Measurements from ENCODE around the gene UBQLN3.

Gene UBQLN3

DNA sequence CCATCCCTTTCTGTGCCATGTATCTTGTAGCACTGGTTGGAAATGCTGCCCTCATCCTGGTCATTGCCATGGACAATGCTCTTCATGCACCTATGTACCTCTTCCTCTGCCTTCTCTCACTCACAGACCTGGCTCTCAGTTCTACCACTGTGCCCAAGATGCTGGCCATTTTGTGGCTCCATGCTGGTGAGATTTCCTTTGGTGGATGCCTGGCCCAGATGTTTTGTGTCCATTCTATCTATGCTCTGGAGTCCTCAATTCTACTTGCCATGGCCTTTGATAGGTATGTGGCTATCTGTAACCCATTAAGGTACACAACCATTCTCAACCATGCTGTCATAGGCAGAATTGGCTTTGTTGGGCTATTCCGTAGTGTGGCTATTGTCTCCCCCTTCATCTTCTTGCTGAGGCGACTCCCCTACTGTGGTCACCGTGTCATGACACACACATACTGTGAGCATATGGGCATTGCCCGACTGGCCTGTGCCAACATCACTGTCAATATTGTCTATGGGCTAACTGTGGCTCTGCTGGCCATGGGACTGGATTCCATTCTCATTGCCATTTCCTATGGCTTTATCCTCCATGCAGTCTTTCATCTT is 20.9 kb downstream of the UBQLN3 start:
- H3K79me2 ChIP-seq (ENCODE audit: low read length), result no peaks in the 10 kb centered on the region
- TF ChIP-seq, protein P1, sequence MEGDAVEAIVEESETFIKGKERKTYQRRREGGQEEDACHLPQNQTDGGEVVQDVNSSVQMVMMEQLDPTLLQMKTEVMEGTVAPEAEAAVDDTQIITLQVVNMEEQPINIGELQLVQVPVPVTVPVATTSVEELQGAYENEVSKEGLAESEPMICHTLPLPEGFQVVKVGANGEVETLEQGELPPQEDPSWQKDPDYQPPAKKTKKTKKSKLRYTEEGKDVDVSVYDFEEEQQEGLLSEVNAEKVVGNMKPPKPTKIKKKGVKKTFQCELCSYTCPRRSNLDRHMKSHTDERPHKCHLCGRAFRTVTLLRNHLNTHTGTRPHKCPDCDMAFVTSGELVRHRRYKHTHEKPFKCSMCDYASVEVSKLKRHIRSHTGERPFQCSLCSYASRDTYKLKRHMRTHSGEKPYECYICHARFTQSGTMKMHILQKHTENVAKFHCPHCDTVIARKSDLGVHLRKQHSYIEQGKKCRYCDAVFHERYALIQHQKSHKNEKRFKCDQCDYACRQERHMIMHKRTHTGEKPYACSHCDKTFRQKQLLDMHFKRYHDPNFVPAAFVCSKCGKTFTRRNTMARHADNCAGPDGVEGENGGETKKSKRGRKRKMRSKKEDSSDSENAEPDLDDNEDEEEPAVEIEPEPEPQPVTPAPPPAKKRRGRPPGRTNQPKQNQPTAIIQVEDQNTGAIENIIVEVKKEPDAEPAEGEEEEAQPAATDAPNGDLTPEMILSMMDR (IDR thresholded peaks at IDR 0.05; ENCODE audit: low read length), result no peak
- TF ChIP-seq EZH2phosphoT487 (IDR thresholded peaks at IDR 0.05; ENCODE audit: low read length), result no peak
- no peaks in the 10 kb centered on the region for H3K4me1 ChIP-seq (ENCODE audit: low read length)
- H4K20me1 ChIP-seq (ENCODE audit: insufficient read depth, low read length), result no peaks in the 10 kb centered on the region
- no peaks in the 10 kb centered on the region for H3K9me3 ChIP-seq (replicated peaks; ENCODE audit: insufficient read depth, low read length)
- H2AFZ ChIP-seq (ENCODE audit: low read length), result no peak overlapping the region
- no peak overlapping the region for H3K4me2 ChIP-seq (ENCODE audit: low read depth, low read length)
- H3F3A ChIP-seq (ENCODE audit: insufficient read depth, low read length), result no peaks in the 10 kb centered on the region
- no peak for DNase-seq
- no peak overlapping the region for H3K4me3 ChIP-seq (ENCODE audit: low read length)
- no peak overlapping the region for H3K27ac ChIP-seq (ENCODE audit: low read length)
- H3K9ac ChIP-seq (ENCODE audit: low read length), result no peak overlapping the region
- no peaks in the 10 kb centered on the region for H3K9me2 ChIP-seq (replicated peaks; ENCODE audit: insufficient read depth, low read length)
- no peaks in the 10 kb centered on the region for H3K36me3 ChIP-seq (replicated peaks; ENCODE audit: insufficient read depth, low read length)
- no peaks in the 10 kb centered on the region for H3K27me3 ChIP-seq (replicated peaks; ENCODE audit: insufficient read depth, low read length)

DNA sequence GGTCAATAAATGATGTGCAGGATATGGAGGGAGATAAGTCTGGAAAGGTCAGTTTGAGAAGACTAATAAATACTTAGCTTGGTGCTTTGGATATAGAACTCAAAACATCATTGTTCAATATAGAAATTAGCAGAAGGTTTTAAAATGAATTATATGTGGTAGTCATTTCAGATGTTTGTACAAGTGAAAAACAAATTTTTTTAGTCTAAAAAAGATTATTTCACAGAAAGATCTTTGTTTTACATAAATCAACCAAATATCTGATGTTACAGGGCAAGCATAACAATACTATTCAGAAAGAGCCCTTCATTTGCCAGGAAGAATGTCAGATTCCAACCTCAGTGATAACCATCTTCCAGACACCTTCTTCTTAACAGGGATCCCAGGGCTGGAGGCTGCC is 21.4 kb downstream of the UBQLN3 start, which contains the start of gene OR52D1:
Gene OR52D1 (plus strand): TSS at position 301 of the 400 bp plus-strand sequence. CDS start 22 bp downstream, at position 323.
- no peaks in the 10 kb centered on the region for H3K79me2 ChIP-seq (ENCODE audit: low read length)

DNA sequence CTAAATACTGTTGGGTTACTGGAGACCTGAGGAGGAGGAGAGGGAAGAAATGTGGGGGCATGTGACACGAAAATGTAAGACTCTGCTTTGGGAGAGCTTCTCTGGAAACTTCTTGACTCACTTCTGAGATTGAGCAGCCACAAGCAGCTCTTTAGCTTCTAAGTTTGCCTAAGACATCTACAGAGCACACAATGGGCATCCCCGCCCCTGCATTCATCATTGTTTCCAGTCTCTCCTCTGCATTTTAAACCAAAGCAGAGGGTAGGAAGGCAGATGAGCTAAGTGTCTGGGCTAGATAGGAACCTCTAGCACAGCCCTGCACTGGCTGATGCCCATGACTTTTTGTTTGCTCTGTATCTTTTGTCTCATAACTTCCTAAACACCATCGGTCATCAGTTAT is 23.3 kb downstream of the UBQLN3 start:
- TF ChIP-seq, protein P1 (IDR thresholded peaks at IDR 0.05; ENCODE audit: low read length), result no peak
- TF ChIP-seq EZH2 (optimal IDR thresholded peaks at IDR 0.05; ENCODE audit: low read depth, low read length) (no peak), EZH2phosphoT487 (IDR thresholded peaks at IDR 0.05; ENCODE audit: low read length) (no peak)
- H3K79me2 ChIP-seq (ENCODE audit: low read length), result no peaks in the 10 kb centered on the region
- no peak overlapping the region for H3K27ac ChIP-seq (ENCODE audit: low read length)
- H3K4me3 ChIP-seq (ENCODE audit: low read length), result no peak overlapping the region
- no peaks in the 10 kb centered on the region for H3F3A ChIP-seq (ENCODE audit: insufficient read depth, low read length)
- H3K4me1 ChIP-seq (ENCODE audit: low read length), result no peaks in the 10 kb centered on the region
- no peaks in the 10 kb centered on the region for H3K9me2 ChIP-seq (replicated peaks; ENCODE audit: insufficient read depth, low read length)
- H3K9me3 ChIP-seq (replicated peaks; ENCODE audit: insufficient read depth, low read length), result no peaks in the 10 kb centered on the region
- no peaks in the 10 kb centered on the region for H3K36me3 ChIP-seq (replicated peaks; ENCODE audit: insufficient read depth, low read length)
- no peak for DNase-seq
- H3K9ac ChIP-seq (ENCODE audit: low read length), result no peak overlapping the region
- H2AFZ ChIP-seq (ENCODE audit: low read length), result no peak overlapping the region
- no peak overlapping the region for H3K4me2 ChIP-seq (ENCODE audit: low read depth, low read length)
- H4K20me1 ChIP-seq (ENCODE audit: insufficient read depth, low read length), result no peaks in the 10 kb centered on the region
- no peaks in the 10 kb centered on the region for H3K27me3 ChIP-seq (replicated peaks; ENCODE audit: insufficient read depth, low read length)

More for the DNA sequence above, 21.4 kb downstream of the UBQLN3 start, which contains the start of gene OR52D1:
- no peak within 1 kb of the TSS for H3K9ac ChIP-seq (ENCODE audit: low read length)
- no peaks in the 10 kb centered on the region for H3K9me2 ChIP-seq (replicated peaks; ENCODE audit: insufficient read depth, low read length)
- no peak for DNase-seq
- H3K9me3 ChIP-seq (replicated peaks; ENCODE audit: insufficient read depth, low read length), result no peaks in the 10 kb centered on the region
- no peaks in the 10 kb centered on the region for H3K4me1 ChIP-seq (ENCODE audit: low read length)
- no peaks in the 10 kb centered on the region for H3K27me3 ChIP-seq (replicated peaks; ENCODE audit: insufficient read depth, low read length)
- H4K20me1 ChIP-seq (ENCODE audit: insufficient read depth, low read length), result no peaks in the 10 kb centered on the region
- H3K36me3 ChIP-seq (replicated peaks; ENCODE audit: insufficient read depth, low read length), result no peaks in the 10 kb centered on the region
- TF ChIP-seq EZH2phosphoT487 (IDR thresholded peaks at IDR 0.05; ENCODE audit: low read length) (no peak), EZH2 (optimal IDR thresholded peaks at IDR 0.05; ENCODE audit: low read depth, low read length) (no peak)
- TF ChIP-seq, protein P1 (IDR thresholded peaks at IDR 0.05; ENCODE audit: low read length), result no peak
- H2AFZ ChIP-seq (ENCODE audit: low read length), result no peak within 1 kb of the TSS
- no peak within 1 kb of the TSS for H3K27ac ChIP-seq (ENCODE audit: low read length)
- H3K4me3 ChIP-seq (ENCODE audit: low read length), result no peak within 1 kb of the TSS
- no peaks in the 10 kb centered on the region for H3F3A ChIP-seq (ENCODE audit: insufficient read depth, low read length)
- H3K4me2 ChIP-seq (ENCODE audit: low read depth, low read length), result no peak within 1 kb of the TSS
